ENCODE data around the gene ZNF462.
"Not testable (repeated sequence)": the region's sequence is repeated elsewhere in the genome, so short reads cannot be mapped to it uniquely, and the experiment has no call there.

The ZNF462 gene

DNA sequence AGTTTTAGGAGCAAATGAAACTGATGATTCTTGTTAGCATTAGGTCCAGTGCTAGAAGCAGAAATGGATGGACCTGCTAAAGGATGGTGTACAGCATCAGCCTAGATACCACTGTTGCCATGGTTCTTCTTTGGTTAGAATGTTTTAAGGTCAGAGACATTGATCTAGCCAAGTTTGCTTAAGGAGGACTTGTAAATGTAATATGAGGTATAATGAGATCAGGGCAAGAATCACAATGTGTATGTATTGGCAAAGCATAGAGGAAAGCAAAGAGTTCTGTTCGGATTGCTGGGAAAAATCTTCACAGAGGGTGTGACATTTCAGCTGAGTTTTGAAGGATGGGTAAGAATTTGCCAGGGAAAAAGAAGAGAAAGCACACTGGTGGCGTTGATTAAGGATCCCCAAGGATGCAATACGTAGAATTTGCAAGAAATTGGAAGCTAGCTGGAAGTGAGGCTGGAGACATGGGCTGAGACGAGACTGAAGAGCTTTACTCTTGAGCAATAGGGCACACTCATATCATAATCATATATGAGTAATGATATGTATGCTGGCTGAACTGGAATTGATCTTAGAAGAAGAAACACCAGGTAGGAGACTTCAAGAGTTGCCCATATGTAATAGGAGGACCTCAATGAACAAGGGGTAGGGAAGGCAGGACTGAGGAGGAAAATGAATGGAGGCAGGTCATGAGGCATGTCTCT lies 102.0 kb downstream of the ZNF462 start:
- no peak for DNase-seq

GRCh38 chr9:106966481-106966880 lies 103.5 kb downstream of the ZNF462 start:
- no peak for DNase-seq

- no peak for DNase-seq
These were observed 106.7 kb downstream of the ZNF462 start for GRCh38 chr9:106969696-106970095.

DNA sequence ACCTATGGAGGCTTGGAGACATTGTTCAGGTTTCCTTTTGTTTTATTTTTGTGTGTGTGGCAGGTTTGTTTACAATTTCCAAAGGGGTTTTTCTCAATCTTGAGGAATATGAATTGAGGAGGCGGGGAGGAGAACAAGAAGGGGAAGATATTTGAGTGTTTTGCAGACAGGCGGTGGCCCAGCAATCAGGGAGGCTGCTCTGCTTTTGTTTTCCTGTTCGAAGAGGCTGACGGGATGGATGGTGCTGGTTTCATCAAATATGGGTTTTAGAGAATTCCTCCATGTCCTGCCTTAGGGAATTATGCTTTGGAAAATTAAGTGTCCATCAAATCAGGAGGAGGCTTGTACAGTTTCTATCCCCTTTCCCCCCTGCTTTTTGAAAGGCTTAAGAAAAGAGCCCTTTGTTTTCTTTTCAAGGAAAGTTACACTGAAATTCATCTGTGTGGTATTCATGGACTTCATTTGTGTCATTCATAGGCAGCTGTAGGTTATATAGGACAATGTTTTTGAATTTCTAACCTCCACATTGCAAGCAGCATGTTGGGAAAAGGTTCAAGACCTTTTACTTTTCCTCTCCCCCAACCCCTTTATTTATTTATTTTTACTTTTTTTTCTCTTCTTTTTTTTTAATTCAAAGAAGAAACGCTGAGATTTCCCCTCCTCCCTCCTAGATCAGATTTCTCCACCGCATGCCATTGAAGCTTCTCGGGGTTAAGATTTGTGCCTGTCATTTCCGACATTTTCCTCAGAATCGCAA lies 107.4 kb downstream of the ZNF462 start:
- no peak for DNase-seq

- no peak for DNase-seq
These were observed 108.1 kb downstream of the ZNF462 start for GRCh38 chr9:106970976-106971457.

DNA sequence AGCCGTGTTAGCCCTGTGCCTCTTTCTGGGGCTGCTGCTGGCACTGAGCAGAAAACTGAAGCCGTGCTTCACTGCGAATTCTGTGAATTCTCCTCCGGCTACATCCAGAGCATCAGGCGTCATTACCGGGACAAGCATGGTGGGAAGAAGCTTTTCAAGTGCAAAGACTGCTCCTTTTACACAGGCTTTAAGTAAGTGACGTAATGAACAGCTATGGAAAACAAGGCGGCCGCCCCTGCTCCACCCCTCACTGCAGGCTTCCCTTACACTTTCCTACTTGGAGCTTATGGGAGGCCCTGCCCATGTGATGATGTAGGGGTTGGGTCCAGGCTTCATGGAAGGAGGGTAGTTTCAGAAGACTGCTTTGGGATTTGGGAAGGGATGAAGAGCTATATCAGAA lies 109.1 kb downstream of the ZNF462 start:
- DNase-seq: no peak

DNA sequence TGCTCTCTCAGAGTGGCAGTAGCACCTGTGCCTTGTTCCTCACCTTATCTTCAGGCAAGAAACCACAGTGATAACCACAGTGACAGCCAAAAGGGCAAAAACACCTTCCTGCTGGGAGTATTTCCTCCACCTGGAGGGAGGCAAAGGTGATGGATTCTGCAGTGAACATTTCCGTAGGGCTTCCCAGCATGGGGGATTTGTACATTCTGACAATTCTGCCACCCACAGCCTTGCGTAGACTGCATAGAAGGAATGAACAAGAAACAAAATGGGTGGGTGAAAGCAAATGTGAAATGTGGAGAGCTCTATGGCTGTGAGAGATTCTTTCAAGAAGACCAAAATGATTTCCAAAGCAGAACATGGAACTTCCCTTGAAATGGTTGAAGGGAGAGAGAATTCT lies 111.4 kb downstream of the ZNF462 start:
- DNase-seq: no peak

DNA sequence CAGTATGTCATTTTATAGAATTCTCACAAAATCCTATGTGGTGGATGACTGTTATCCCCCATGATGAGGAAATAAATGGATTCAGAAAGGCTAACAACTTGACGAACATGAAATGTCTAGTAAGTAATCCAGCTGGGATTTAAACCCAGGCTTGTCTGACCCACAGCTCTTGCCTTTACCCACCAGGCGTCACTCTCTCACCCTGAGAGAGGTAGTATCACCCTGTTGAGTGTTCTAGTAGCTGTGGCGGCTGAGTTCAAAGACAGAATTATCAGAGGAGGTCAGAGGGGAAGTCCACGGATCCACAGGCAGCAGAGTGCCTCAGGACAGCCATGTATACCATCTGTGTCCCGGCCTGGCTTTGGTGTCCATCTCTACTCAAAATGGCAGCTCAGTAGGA lies 113.8 kb downstream of the ZNF462 start:
- no peak for DNase-seq

DNA sequence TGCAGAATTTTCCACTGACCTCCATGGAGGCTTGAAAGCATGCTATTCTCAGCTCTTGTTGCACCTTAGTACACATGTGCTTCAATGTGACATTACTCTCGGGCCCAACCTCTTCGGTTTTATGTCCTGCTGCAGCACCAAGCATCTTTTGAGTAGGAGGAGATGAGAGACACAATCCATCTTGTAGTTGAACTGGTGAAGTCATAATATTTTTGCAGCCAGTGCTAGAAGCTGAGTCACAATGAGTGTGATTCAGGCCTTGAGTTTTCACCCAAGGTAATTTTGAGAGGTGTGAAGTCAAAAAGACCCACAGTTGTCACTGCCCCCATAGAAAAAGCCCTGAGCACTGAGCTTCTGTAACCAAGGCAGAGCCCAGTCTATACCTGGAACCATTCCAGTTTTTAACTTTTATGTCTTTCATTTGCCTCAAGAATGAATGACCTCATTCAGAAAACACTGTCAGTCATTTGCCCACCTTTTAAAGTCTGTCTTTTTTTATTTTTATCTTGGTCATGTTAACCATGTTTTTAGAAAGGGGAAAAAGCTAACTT lies 117.7 kb downstream of the ZNF462 start:
- DNase-seq: no peak

DNA sequence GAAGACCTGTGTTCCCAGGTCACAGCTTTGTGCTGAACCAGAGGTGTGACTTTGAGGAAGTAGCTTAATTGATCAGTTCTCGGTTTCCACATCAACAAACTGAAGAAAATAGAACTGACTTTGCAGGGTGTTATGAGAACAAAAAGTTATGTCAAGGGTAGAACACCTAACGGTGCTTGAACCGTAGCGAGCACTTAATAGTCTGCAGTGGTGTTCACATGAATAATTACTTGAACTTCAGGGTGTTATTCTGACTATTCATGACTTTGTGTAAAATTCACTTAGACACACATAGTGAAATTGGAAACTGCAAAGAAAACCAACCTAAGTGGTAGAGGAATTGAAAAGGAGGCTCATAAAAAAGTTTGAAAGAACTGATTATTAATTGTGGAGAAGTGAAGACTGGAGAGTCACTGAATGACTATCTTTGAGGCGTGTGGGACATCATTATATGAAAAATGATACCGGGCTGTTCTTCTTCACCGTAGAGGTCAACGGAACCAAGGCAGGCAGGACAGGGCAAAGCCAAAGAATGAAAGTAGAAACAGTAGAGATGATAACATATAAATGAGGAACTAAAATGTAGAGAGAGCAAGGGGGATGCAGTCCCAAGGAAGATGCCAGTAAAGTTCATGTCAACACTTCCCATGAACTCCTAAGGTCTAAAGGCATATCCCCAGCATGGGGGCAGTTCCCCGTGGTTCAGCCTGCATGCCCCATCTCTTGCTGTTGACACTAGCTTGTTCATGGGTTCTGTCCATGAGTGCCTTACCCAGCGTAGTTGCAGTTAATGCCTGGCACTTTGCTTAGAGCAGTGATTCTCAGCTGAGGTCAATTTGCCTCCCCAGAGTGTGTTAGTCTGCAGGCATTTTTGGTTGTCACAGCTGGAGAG lies 118.7 kb downstream of the ZNF462 start:
- no peak for DNase-seq

- DNase-seq: no peak
These were observed 119.7 kb downstream of the ZNF462 start for GRCh38 chr9:106982636-106983035.

GRCh38 chr9:106983346-106983745 lies 120.4 kb downstream of the ZNF462 start:
- no peak for DNase-seq

- DNase-seq: not testable (repeated sequence)
These were observed 126.9 kb downstream of the ZNF462 start for GRCh38 chr9:106989904-106990303.

DNA sequence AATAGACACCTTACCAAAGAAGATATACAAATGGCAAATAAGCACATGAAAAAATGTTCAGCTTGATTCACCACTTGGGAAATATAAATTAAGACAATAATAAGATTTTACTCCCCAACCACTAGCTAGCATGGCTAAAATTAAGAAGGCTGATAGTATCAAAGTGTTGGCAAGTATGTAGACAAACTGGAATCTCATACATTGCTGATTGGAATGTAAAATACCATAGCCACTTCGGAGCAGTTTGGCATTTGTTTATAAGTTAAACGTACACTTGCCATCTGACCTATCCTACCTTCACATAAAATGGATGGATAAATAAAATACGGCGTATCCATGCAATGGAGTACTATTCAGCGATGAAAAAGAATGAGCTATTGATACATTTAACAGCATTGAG lies 129.2 kb downstream of the ZNF462 start:
- DNase-seq: no peak

DNA sequence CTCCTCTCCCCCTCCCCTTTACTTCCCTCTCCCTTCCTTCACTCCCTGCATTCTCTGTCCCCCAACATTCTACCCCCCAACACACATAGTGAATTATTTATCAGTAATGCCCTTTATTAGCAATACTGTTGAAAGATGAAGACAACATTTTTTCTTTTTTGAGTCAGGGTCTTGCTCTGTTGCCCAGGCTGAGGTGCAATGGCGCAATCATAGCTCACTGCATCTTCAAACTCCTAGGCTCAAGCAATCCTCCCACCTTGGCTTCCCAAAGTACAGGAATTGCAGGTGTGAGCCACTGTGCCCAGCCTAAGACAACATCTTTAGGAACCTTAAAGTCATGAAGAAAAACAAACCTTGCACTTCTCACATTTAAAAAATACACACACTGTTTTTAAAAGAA lies 130.6 kb downstream of the ZNF462 start:
- no peak for DNase-seq

DNA sequence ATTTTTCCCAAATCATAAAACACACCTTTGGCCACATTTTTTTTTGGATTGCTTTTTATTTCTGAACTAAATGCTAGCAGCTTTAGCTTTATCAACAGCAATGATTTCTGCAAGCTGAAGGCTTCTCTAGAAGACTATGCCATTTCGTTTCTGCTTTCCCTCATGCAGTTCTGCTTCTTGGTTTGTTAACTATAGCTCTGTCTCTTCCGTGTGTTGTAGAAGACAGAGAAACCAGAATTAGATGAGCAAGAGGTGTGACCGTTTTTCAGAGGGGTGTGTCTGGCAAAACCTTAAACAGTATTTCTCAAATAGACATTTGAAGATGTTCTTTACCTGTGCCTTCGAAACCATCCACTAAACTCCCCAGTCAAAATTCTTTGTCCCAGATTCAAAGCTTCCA lies 131.5 kb downstream of the ZNF462 start:
- no peak for DNase-seq

DNA sequence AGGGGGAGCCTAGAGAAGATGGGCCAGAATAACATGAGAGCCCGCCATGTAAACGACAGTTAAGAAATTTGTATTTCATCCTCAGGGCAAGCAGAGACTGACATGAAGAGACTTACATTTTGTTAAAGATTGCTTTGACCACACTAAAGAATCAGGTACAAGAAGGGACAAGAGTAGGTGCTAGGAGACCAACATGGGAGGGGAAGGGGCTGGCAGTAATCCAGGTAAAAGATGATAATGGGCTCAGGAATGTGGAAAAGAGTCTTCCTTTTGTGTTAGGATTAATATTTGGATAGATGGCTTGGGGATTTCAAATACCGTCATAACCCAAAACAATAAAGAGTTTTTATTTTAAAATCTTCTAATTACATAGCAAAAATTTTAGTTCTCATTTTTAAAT lies 137.3 kb downstream of the ZNF462 start:
- DNase-seq: no peak

DNA sequence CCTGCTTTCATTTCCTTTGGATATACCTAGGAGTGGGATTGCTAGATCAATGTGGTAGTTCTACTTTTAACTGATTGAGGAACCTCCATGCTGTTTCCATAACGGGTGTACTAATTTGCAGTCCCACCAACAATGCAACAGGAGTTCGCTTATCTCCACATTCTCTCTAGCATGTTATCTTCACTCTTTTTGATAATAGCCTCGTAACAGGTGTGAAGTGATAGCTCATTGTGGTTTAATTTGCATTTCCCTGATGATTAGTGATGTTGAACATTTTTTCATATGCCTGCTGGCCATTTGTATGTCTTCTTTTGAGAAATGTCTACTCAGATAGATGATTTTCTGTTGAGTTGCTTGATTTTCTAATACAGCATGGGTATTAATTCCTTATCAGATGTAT lies 142.2 kb downstream of the ZNF462 start:
- no peak for DNase-seq

GRCh38 chr9:107007402-107007801 lies 144.4 kb downstream of the ZNF462 start:
- DNase-seq: no peak

DNA sequence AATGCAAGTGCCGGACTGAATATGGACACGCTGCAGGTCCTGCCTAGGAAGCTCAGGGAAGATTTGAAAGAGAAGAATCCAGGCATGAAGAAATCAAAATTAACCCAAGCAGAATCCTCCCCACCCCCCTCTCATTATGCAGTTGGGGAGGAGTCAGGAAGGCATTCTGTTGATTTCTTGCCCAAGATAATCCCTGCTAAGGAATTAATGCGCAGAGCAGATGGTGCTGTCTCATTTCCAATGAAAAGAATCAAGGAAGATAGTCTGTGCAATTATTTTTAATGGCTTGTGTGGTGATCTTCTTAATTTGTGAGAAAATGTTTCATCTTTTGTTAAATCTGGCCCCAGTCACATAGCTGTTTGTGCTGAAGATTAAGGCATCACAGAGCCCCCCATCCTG lies 145.0 kb downstream of the ZNF462 start:
- DNase-seq: no peak

DNA sequence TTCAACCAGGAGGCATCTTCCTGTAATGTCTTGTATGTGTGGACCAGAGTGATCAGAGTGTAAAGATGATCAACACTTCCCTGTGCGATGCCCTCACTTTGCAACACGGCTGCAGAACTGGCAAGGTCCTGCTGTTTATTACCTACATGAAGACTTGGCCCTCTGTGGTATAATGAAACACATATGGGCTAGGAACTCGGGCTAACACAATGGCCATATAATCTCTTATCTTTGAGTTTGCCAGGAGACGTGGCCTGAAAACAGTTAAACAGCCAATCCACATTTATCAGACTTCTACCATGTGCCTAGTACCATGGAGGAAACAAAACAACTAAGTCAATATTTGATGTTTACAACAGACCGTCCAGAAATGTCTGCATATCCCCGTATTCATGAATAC lies 145.5 kb downstream of the ZNF462 start:
- no peak for DNase-seq

DNA sequence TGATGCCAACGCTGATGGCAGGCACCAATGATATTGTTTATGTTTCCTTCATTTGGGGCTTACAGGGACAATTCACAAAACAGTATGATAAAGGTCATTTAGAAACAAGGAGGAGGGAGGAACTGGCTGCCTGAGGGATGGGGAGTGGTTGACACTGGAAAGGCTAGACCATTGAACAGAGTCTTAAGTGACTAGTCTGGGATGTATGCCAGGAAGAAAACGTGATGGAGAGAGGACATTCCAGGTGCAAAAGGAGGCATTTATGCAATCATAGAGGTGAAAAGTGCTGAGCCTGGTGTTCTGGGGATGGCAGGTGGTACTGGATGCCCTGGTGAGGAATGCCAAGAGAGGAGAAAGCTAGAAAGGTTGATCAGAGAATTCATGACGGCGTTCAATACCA lies 153.4 kb downstream of the ZNF462 start:
- DNase-seq: no peak

GRCh38 chr9:107018861-107019545 lies 156.0 kb downstream of the ZNF462 start:
- DNase-seq: no peak
